Forelimb muscle (tissue), 1 donor: ENCODE measurements around the gene TNFSF12. TPM values are rescaled to one million over a fixed set of nuclear protein-coding genes. Genes with fewer than 3 reads are reported as not detected.
"Not testable (repeated sequence)": the region's sequence is repeated elsewhere in the genome, so short reads cannot be mapped to it uniquely, and the experiment has no call there.

Experiments used
- DNase-seq: peaks from one replicate; pipeline ENCODE4 v3.0.0-alpha.2; 2013; ENCODE audit warnings: low read depth
- polyA plus RNA-seq: library from polyadenylated mRNA; unstranded; fragments of 120-200 nt; gene quantifications from one replicate; pipeline ENCODE4 v1.2.1, GENCODE V29; 2013; ENCODE audit not compliant: insufficient read length

The TNFSF12 gene
- polyA plus RNA-seq, 1 donor: 25.8 TPM

DNA sequence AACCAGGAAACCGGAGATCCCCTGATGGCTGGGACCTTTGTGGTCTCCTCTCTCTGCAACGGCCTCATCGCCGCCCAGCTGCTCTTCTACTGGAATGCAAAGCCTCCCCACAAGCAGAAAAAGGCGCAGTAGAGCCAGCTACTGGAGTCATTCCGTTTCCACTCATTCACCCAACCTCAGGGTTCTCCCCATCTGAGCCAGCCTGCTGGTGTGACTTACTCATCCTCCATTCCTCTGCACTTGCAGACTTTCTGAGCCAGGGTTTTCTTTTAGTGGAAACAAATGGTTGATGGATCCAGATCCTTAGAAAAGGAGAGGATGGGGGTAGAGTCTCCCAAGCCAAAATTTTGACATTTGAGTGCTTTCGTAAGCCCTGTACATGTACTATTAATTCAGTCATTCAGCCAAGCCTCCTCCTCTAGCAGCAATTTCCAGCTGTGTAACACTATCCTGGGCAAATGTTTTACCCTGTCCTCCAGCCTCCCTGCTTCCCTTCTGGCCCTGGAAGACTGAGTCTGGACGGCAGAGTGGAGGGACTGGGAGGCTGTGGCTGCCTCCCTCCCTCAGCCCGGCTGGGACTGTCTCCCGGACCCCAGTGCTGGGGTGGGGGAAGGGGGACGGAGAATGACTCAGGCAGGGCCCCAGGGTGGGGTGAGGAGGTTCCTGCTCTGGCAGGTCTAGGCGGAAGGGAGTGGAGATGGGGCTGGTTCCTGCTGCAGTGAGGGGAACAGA is 38.7 kb downstream of the TNFSF12 start:
- DNase-seq: no peak

DNA sequence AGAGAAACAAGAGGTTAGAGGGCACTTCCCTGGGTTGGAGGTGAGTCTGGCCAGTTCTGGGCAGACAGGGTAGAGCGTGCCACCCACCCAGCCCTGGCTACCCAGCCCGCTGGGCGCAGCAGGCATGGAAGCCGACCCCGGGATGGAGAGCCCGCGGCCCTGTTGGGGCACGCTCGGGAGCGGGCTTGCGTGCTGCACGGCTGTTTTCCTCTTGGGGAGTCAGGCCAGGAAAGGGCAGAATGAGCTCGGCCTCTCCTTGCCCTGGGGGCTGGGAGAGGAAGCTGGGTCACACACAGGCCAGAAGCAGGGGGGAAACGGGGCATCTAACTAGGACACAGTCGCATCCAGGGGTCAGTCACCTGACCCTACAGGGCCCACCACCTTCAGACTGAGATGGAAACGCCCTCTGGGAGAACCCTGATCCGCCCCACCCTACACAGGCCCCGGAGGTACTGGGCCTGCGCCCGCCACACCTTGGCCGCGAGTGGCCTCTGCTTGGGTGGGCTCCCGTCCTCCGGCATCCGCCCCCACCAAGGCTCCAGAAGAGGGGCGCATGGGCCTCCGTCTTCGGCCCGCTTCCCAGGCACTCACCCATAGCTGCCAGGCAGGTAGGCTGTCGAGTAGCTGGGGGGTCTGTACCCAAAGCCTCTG is 39.8 kb downstream of the TNFSF12 start:
- DNase-seq: no peak

DNA sequence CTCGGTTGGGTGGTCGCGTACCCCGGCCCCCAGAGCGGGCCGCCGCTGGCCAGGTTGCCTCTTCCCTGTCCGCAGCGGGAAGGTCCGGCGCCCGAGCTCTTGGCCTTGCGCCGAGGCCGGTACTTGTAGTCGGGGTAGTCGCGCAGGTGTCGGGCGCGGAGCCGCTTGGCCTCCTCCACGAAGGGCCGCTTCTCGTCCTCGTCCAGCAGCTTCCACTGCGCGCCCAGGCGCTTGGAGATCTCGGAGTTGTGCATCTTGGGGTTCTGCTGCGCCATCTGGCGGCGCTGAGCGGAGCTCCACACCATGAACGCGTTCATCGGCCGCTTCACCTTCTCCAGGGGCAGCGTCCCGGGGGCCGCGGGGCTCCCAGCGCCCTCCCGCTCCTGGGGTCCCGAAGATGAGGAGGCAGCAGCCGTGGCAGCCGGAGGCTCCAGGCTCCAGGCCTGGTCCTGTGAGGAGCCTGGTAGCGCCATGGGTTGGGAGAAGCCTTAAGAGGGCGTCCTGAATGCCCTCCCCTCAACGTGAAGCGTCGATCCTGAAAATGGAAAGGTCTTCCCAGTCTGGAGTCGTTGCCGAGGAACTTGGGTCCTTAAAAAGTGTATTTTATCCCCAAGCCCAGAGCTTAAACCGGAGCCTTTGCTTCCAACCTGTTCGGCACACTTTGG is 40.5 kb downstream of the TNFSF12 start:
- DNase-seq: peak; percentile 76

DNA sequence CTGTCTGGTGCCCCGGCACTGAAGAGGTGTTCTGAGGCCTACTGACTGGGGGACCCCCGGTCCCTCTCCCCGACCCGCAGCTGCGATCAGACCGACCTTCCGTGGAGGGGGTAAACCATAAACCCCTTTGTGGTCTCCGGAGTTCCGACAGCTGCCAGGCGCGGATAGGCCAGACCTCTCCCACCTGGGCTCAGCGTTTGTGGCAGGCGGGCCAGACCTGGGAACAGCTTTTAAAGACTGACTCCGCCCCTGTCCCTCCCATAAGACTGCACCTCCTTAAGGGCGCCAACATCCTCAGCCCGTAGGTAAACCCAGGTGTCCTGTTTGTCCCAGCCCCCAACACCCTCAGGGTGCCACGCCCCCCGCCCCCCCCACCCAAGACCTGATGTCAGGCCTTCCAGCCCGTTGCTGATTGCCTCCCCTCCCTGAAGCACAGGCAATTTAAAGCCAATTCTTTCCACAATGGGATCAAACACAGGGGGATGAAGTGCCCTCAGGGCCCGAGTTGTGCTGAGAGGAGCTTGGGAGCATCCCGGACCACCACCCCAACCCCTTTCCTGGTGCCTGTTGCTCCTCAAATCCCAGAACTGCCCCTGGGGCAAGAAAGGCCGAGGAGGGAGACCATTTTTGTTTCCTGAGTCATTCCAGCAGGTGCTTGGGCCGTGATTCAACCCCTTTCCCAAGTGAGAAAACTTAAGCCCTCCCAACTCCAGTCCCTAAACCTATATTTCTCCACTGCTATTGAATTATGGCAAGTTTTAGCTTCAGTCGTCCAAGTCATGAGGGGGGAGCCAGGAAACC is 41.2 kb downstream of the TNFSF12 start, which contains the start of gene SOX15:
Gene SOX15 (minus strand): TSS at position 204 of the 801 bp plus-strand sequence. CDS start 418 bp downstream, outside the sequence.
- DNase-seq: no peak

DNA sequence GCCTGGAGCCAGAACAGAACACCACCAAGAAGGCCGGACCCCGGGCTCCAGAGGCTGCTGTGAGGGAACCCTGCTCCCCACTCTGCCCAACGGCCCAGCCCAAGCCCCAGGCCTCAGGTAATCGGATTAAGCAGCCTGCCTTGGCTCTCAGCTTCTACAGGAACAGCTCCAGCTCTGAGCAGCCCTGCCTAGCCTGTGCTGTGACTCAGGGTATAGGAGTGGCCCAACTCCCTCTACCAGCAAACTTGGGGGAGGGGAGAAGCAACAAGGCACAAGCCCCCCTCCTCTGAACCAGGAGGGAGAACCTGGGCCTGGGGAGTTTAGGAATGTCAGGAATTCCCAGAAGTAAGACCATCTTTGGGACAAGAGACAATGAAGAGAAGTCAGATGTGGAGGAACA is 41.9 kb downstream of the TNFSF12 start:
- no peak for DNase-seq

DNA sequence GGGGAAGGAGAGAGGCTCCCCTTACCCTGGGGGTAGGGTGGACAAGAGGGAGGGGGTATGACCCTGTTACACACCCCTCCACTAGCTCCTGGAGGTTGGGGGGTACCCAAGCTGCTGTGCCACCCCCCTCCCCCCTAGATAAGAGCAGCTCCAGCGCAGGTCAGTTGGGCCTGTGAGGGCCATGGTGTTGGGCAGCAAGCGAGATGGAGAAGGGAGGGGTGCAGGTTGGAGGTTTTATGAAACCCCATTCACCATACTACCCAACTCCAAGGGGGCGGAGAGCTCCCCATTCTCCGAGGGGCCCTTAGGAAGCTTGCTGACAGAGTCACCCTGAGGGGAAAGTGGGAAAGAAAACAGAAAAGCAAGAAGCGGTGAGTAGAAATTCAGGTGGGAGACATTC is 42.7 kb downstream of the TNFSF12 start:
- DNase-seq: no peak

DNA sequence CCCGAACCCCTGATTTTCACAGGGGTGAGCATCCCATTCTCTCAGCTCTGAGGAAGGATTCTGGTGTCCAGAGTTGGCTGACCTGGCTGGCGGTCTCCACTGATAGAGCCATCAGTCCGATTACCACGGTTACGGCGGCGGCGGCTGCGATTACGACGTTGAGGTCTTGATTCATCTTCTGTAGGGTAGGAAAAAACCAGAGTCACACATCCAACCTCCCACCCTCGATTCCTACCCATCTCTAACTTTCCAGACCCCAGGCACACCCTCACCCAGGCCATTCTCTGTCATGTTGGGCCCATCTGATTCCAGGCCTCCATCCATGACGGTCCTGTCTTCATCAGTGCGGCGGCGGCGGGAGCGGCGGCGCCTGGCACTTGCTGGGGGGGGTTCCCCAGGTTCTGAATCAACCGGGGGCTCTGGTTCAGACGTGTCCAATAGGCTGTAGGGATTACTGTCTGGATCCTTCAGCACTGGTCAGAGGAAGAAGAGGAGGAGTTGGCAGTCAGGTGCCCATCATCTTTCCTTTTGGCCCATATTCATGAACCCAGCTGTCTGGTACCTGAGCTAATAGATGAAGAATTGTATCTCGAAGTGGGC is 43.7 kb downstream of the TNFSF12 start:
- no peak for DNase-seq

DNA sequence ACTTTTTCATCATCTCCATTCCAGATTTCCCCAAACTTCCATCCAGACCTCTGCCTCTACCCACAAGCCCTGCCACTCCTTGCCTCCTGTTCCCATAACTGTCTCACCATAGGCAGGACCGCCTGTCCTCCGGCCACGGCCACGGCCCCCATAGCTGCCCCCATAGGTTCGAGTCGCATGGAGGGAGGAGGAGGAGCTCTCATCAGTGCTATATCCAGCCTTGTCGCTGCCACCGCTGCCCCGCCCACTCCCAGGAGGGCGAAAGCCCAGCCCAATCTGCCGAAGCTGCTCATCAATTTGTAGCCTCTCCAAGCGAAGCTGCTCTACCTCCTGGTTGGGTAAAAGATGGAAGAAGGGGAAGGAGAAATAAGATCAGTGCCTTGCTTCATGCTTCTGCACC is 44.4 kb downstream of the TNFSF12 start:
- DNase-seq: no peak

DNA sequence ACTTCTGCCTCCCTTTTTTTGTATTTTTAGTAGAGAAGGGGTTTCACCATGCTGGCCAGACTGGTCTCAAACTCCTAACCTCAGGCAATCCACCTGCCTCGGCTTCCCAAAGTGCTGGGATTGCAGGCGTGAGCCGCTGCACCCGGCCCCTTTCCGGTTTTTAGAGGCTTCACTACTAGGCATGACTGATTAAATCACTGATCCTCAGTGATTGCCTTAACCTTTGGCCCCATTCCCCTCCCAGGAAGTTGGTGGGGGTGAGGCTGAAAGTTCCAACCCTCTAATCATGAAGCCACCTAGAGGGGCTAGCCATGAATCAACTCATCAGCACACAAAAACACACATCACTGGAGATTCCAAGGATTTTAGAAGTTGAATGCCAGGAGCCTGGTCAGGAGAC is 48.7 kb downstream of the TNFSF12 start:
- not testable (repeated sequence) for DNase-seq

DNA sequence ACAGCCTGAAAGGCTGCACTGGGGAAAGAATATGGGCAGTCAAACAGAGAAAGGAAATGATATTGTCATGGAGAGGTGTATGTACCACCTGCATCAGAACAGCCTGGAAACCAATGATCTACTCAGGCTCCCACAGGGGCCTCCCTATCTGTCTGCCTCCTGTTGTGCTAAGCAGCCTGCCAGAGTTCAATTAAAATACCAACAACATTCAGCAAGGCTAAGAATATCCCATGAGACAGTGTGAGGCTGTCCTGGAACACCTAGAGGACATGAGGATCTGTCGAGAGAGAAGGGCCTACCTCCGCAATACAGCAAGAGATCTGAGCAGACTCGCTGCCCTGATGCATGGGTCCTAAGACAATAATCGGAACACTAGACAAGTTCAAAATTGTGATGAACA is 57.4 kb downstream of the TNFSF12 start:
- no peak for DNase-seq

Other genes starting within 250 kb of the TNFSF12 start
- gene EIF5A, start 241.4 kb upstream of the TNFSF12 start, polyA plus RNA-seq: 281 TPM
- 60.5 TPM for gene GPS2, start 233.7 kb upstream of the TNFSF12 start, polyA plus RNA-seq
- 18.7 TPM for gene NEURL4, start 219.7 kb upstream of the TNFSF12 start, polyA plus RNA-seq
- 11.3 TPM for gene ACAP1, start 212.5 kb upstream of the TNFSF12 start, polyA plus RNA-seq
- 6.5 TPM for gene KCTD11, start 196.9 kb upstream of the TNFSF12 start, polyA plus RNA-seq
- gene TMEM95, start 193.9 kb upstream of the TNFSF12 start, polyA plus RNA-seq: not detected
- 0.71 TPM for gene TNK1, start 168.0 kb upstream of the TNFSF12 start, polyA plus RNA-seq
- 27.7 TPM for gene PLSCR3, start 154.5 kb upstream of the TNFSF12 start, polyA plus RNA-seq
- gene TMEM256, start 145.0 kb upstream of the TNFSF12 start, polyA plus RNA-seq: 55.6 TPM
- gene NLGN2, start 141.2 kb upstream of the TNFSF12 start, polyA plus RNA-seq: 24.5 TPM
- gene SPEM1, start 128.7 kb upstream of the TNFSF12 start, polyA plus RNA-seq: not detected
- not detected for gene SPEM2, start 123.4 kb upstream of the TNFSF12 start, polyA plus RNA-seq
- not detected for gene SPEM3, start 120.2 kb upstream of the TNFSF12 start, polyA plus RNA-seq
- 0.87 TPM for gene TMEM102, start 113.6 kb upstream of the TNFSF12 start, polyA plus RNA-seq
- gene FGF11, start 109.5 kb upstream of the TNFSF12 start, polyA plus RNA-seq: 1.4 TPM
- gene CHRNB1, start 104.0 kb upstream of the TNFSF12 start, polyA plus RNA-seq: 89.3 TPM
- 25.1 TPM for gene ZBTB4, start 69.4 kb upstream of the TNFSF12 start, polyA plus RNA-seq
- 0.15 TPM for gene SLC35G6, start 67.6 kb upstream of the TNFSF12 start, polyA plus RNA-seq
- 53.3 TPM for gene POLR2A, start 64.7 kb upstream of the TNFSF12 start, polyA plus RNA-seq
- gene TNFSF13, start 9.7 kb downstream of the TNFSF12 start, polyA plus RNA-seq: 2.6 TPM
- gene SENP3, start 12.9 kb downstream of the TNFSF12 start, polyA plus RNA-seq: 31.7 TPM
- 25.6 TPM for gene CD68, start 30.6 kb downstream of the TNFSF12 start, polyA plus RNA-seq
- gene MPDU1, start 34.8 kb downstream of the TNFSF12 start, polyA plus RNA-seq: 43.1 TPM
- 1.7 TPM for gene SOX15, start 41.0 kb downstream of the TNFSF12 start, polyA plus RNA-seq
- gene FXR2, start 65.8 kb downstream of the TNFSF12 start, polyA plus RNA-seq: 38.5 TPM
- 61.7 TPM for gene SAT2, start 78.8 kb downstream of the TNFSF12 start, polyA plus RNA-seq
- gene SHBG, start 81.1 kb downstream of the TNFSF12 start, polyA plus RNA-seq: 0.51 TPM
- 33.9 TPM for gene ATP1B2, start 101.9 kb downstream of the TNFSF12 start, polyA plus RNA-seq
- 32.3 TPM for gene TP53, start 138.4 kb downstream of the TNFSF12 start, polyA plus RNA-seq
- 6.6 TPM for gene WRAP53, start 139.4 kb downstream of the TNFSF12 start, polyA plus RNA-seq
- gene EFNB3, start 156.1 kb downstream of the TNFSF12 start, polyA plus RNA-seq: 4.4 TPM
- gene DNAH2, start 168.7 kb downstream of the TNFSF12 start, polyA plus RNA-seq: 4.3 TPM